GM12864 (cell line): Measurements from ENCODE around the gene GALNT9.

Source experiments
- DNase-seq: peaks from one replicate; pipeline ENCODE4 v3.0.0-alpha.2; 2011; ENCODE audit warnings: low read depth
- H3K4me3 ChIP-seq: 2 replicates; pipeline ENCODE4 v1.5.1; 2011; ENCODE audit warnings: mild to moderate bottlenecking, low read depth, low read length, control low read depth
- CTCF ChIP-seq: IDR thresholded peaks from 2 replicates; pipeline ENCODE4 v1.5.1; 2011; ENCODE audit warnings: low read depth, mild to moderate bottlenecking, moderate library complexity, low read length, control low read depth, inconsistent platforms; ENCODE audit errors: missing control alignments

Gene GALNT9

GRCh38 chr12:132264086-132265010 lies 65.0 kb downstream of the GALNT9 start:
- DNase-seq, result no peak
- TF ChIP-seq CTCF, result no peak
- H3K4me3 ChIP-seq, result no peak overlapping the region

GRCh38 chr12:132263451-132264049 lies 65.8 kb downstream of the GALNT9 start:
- no peak for TF ChIP-seq CTCF
- no peak overlapping the region for H3K4me3 ChIP-seq
- no peak for DNase-seq

- no peak for TF ChIP-seq CTCF
Measured at GRCh38 chr12:132263061-132263360, 66.4 kb downstream of the GALNT9 start.

GRCh38 chr12:132262256-132263060 lies 66.9 kb downstream of the GALNT9 start:
- H3K4me3 ChIP-seq, result no peak overlapping the region
- DNase-seq, result no peak

More at GRCh38 chr12:132263061-132263360, 66.4 kb downstream of the GALNT9 start:
- DNase-seq, result no peak
- no peak overlapping the region for H3K4me3 ChIP-seq

GRCh38 chr12:132261328-132262138 lies 67.9 kb downstream of the GALNT9 start:
- no peak for DNase-seq
- H3K4me3 ChIP-seq, result no peak overlapping the region
- no peak for TF ChIP-seq CTCF

More at GRCh38 chr12:132262256-132263060, 66.9 kb downstream of the GALNT9 start:
- no peak for TF ChIP-seq CTCF

GRCh38 chr12:132260721-132261120 lies 68.7 kb downstream of the GALNT9 start:
- no peak for DNase-seq
- no peak for TF ChIP-seq CTCF

More at GRCh38 chr12:132260721-132261120, 68.7 kb downstream of the GALNT9 start:
- no peak overlapping the region for H3K4me3 ChIP-seq
